Skeletal muscle satellite cell (primary cell): Measurements from ENCODE around the gene CDKN2AIP.
"Not testable (repeated sequence)": the region's sequence is repeated elsewhere in the genome, so short reads cannot be mapped to it uniquely, and the experiment has no call there.

Source experiments
- H3K27me3 ChIP-seq: 2 replicates; pipeline ENCODE4 v1.7.0; 2013; ENCODE audit warnings: low read length; ENCODE audit not compliant: control insufficient read depth, insufficient read depth
- H3K36me3 ChIP-seq: 2 replicates; pipeline ENCODE4 v1.7.0; 2013; ENCODE audit warnings: mild to moderate bottlenecking, control low read depth, low read length; ENCODE audit not compliant: insufficient read depth
- H3K4me1 ChIP-seq: 2 replicates; pipeline ENCODE4 v1.7.0; 2013; ENCODE audit warnings: low read length; ENCODE audit not compliant: control insufficient read depth, insufficient read depth
- H3K4me2 ChIP-seq: 2 replicates; pipeline ENCODE4 v1.7.0; 2013; ENCODE audit warnings: mild to moderate bottlenecking, low read length
- H3K4me3 ChIP-seq: 2 replicates; pipeline ENCODE4 v1.7.0; 2013; ENCODE audit warnings: low read length
- H3K9ac ChIP-seq: 2 replicates; pipeline ENCODE4 v1.7.0; 2013; ENCODE audit warnings: mild to moderate bottlenecking, low read depth, low read length, moderate library complexity
- H3K9me3 ChIP-seq: replicated peaks from 2 replicates; pipeline ENCODE4 v1.7.0; 2013; ENCODE audit warnings: mild to moderate bottlenecking, control low read depth, low read length

CDKN2AIP gene

GRCh38 chr4:183416879-183417755, 27.3 kb upstream of the CDKN2AIP start:
- Histone ChIP-seq H3K4me1 (no peaks in the 10 kb centered on the region), H3K27me3 (no peaks in the 10 kb centered on the region), H3K36me3 (no peaks in the 10 kb centered on the region), H3K9me3 (no peaks in the 10 kb centered on the region), H3K4me3 (no peak overlapping the region), H3K4me2 (no peak overlapping the region), H3K9ac (no peak overlapping the region)

GRCh38 chr4:183422962-183423631, 21.3 kb upstream of the CDKN2AIP start:
- no peaks in the 10 kb centered on the region for H3K9me3 ChIP-seq
- no peak overlapping the region for H3K4me2 ChIP-seq
- H3K4me3 ChIP-seq = no peak overlapping the region
- H3K4me1 ChIP-seq = peaks cover 10% of the 10 kb centered on the region
- H3K9ac ChIP-seq = no peak overlapping the region
- H3K36me3 ChIP-seq = no peaks in the 10 kb centered on the region
- no peaks in the 10 kb centered on the region for H3K27me3 ChIP-seq

- Histone ChIP-seq H3K9ac (no peak overlapping the region), H3K4me1 (peaks cover 10% of the 10 kb centered on the region), H3K36me3 (no peaks in the 10 kb centered on the region), H3K9me3 (no peaks in the 10 kb centered on the region), H3K27me3 (no peaks in the 10 kb centered on the region), H3K4me2 (no peak overlapping the region), H3K4me3 (no peak overlapping the region)
Measured at GRCh38 chr4:183424109-183424744, 20.2 kb upstream of the CDKN2AIP start.

DNA sequence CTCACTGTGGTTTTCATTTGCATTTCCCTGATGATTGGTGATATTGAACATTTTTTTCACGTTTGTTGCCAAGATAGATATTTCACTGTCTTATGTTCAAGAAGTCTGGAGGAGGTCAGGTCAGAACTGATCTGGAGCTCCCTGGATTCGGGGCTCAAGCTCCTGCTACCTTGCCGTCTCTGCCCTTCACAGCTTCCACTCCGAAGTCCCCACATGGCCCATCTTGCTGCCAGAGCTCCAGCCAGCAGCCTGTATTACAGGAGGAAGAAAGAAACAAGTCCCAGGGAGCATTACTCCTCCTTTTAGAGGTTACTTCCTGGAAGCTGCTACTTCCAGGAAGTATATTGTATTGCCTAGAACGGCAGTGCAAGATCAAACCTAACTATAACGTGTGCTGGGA, 17.9 kb upstream of the CDKN2AIP start:
- Histone ChIP-seq H3K9me3 (no peaks in the 10 kb centered on the region), H3K4me1 (peaks cover 10% of the 10 kb centered on the region), H3K27me3 (no peaks in the 10 kb centered on the region), H3K36me3 (no peaks in the 10 kb centered on the region), H3K4me3 (no peak overlapping the region), H3K9ac (no peak overlapping the region), H3K4me2 (no peak overlapping the region)

GRCh38 chr4:183429489-183429888, 14.9 kb upstream of the CDKN2AIP start:
- no peak overlapping the region for H3K4me2 ChIP-seq
- H3K36me3 ChIP-seq = no peaks in the 10 kb centered on the region
- no peaks in the 10 kb centered on the region for H3K4me1 ChIP-seq
- H3K4me3 ChIP-seq = no peak overlapping the region
- no peak overlapping the region for H3K9ac ChIP-seq
- no peaks in the 10 kb centered on the region for H3K27me3 ChIP-seq
- no peaks in the 10 kb centered on the region for H3K9me3 ChIP-seq

- no peaks in the 10 kb centered on the region for H3K9me3 ChIP-seq
- no peak overlapping the region for H3K4me2 ChIP-seq
- no peaks in the 10 kb centered on the region for H3K36me3 ChIP-seq
- no peak overlapping the region for H3K4me3 ChIP-seq
- H3K4me1 ChIP-seq = no peaks in the 10 kb centered on the region
- H3K27me3 ChIP-seq = no peaks in the 10 kb centered on the region
- no peak overlapping the region for H3K9ac ChIP-seq
Measured at GRCh38 chr4:183430317-183430993, 14.0 kb upstream of the CDKN2AIP start.

- Histone ChIP-seq H3K4me3 (no peak overlapping the region), H3K27me3 (no peaks in the 10 kb centered on the region), H3K4me2 (no peak overlapping the region), H3K36me3 (no peaks in the 10 kb centered on the region), H3K9ac (no peak overlapping the region), H3K9me3 (no peaks in the 10 kb centered on the region), H3K4me1 (no peaks in the 10 kb centered on the region)
Measured at GRCh38 chr4:183430994-183431347, 13.5 kb upstream of the CDKN2AIP start.

DNA sequence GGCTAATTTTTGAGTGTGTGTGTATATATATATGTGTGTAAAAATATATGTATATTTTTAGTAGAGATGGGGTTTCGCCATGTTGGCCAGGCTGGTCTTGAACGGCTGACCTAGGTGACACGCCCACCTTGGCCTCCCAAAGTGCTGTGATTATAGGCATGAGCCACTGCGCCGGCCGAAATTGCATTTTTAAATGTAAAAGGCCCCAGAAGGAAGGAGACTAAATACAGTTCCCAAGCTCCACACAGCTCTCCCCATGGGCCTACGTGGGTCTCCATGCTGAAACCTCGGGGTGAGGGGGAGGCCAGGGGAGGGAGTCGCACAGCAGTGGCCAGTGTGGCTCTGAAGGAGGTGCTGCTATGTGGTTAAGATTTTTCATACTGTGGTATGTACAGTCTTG, 12.8 kb upstream of the CDKN2AIP start:
- H3K27me3 ChIP-seq = no peaks in the 10 kb centered on the region
- H3K9ac ChIP-seq = no peak overlapping the region
- H3K4me1 ChIP-seq = no peaks in the 10 kb centered on the region
- H3K4me3 ChIP-seq = no peak overlapping the region
- no peaks in the 10 kb centered on the region for H3K9me3 ChIP-seq
- no peak overlapping the region for H3K4me2 ChIP-seq
- H3K36me3 ChIP-seq = no peaks in the 10 kb centered on the region

DNA sequence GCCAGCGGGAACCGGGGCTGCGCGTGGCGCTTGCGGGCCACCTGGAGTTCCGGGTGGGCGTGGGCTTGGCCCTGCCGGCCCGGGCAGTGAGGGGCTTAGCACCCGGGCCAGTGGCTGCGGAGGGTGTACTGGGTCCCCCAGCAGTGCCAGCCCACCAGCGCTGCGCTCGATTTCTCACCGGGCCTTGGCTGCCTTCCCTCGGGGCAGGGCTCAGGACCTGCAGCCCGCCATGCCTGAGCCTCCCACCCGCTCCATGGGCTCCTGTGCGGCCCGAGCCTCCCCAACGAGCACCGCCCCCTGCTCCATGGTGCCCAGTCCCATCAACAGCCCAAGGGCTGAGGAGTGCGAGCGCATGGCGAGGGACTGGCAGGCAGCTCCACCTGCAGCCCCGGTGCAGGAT, 11.3 kb upstream of the CDKN2AIP start:
- H3K4me1 ChIP-seq, H3K4me2 ChIP-seq, H3K27me3 ChIP-seq, H3K36me3 ChIP-seq, H3K9ac ChIP-seq, H3K9me3 ChIP-seq, H3K4me3 ChIP-seq: not testable (repeated sequence)

DNA sequence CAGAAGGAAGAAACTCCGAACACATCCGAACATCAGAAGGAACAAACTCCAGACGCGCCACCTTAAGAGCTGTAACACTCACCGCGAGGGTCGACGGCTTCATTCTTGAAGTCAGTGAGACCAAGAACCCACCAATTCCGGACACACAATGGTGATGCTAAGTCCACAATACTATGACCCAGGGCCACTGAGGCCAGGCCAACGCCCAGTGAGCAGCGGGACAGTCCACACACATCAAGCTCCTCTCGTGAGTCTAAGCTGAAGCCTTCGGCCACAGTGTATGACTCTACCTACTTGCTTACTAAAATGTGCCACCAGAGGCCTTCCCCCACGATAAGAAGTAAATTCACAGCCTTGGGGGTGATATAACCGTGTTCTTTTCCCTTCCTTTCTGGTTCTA, 10.2 kb upstream of the CDKN2AIP start:
- Histone ChIP-seq H3K36me3 (no peaks in the 10 kb centered on the region), H3K9me3 (no peaks in the 10 kb centered on the region), H3K4me2 (no peak overlapping the region), H3K4me3 (no peak overlapping the region), H3K4me1 (peaks cover 5% of the 10 kb centered on the region), H3K9ac (no peak overlapping the region), H3K27me3 (no peaks in the 10 kb centered on the region)

DNA sequence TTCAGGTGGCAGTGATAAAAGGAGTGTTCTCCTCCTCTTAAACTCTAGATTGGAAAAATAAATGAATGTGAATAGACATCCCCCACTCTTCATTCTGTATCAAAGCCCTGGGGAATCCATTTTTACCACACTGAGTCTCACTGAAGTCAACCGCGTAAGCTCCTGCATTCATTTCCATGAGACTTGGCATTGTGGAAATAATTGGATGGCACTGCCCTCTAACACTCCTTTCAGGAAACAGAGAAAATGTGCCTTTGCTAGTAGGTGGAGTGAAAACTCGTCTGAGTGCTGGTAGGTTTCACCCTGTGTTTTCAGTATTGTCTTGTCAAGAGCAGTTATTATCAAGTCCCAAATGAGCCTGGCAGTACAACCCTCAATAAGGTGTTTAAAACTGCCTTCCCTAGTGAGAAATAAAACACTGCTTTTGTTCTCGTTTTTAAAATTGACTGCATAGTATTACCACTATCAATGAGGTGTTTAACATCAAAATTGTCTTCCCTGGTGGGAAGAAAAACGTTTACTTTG, 9.7 kb upstream of the CDKN2AIP start:
- Histone ChIP-seq H3K4me2 (no peak overlapping the region), H3K27me3 (no peaks in the 10 kb centered on the region), H3K4me1 (peaks cover 5% of the 10 kb centered on the region), H3K9me3 (no peaks in the 10 kb centered on the region), H3K4me3 (no peak overlapping the region), H3K36me3 (no peaks in the 10 kb centered on the region), H3K9ac (no peak overlapping the region)
